Fibroblast of gingiva (primary cell): ENCODE data around the gene CRIP3.
A peak's percentile ranks its signal among the peaks of the same experiment; 100 is the strongest.
"Not testable (repeated sequence)": the region's sequence is repeated elsewhere in the genome, so short reads cannot be mapped to it uniquely, and the experiment has no call there.

Experiments used
- DNase-seq: peaks from one replicate; pipeline ENCODE4 v3.0.0-alpha.2; 2011; ENCODE audit warnings: low read depth

Gene CRIP3, protein sequence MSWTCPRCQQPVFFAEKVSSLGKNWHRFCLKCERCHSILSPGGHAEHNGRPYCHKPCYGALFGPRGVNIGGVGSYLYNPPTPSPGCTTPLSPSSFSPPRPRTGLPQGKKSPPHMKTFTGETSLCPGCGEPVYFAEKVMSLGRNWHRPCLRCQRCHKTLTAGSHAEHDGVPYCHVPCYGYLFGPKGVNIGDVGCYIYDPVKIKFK

DNA sequence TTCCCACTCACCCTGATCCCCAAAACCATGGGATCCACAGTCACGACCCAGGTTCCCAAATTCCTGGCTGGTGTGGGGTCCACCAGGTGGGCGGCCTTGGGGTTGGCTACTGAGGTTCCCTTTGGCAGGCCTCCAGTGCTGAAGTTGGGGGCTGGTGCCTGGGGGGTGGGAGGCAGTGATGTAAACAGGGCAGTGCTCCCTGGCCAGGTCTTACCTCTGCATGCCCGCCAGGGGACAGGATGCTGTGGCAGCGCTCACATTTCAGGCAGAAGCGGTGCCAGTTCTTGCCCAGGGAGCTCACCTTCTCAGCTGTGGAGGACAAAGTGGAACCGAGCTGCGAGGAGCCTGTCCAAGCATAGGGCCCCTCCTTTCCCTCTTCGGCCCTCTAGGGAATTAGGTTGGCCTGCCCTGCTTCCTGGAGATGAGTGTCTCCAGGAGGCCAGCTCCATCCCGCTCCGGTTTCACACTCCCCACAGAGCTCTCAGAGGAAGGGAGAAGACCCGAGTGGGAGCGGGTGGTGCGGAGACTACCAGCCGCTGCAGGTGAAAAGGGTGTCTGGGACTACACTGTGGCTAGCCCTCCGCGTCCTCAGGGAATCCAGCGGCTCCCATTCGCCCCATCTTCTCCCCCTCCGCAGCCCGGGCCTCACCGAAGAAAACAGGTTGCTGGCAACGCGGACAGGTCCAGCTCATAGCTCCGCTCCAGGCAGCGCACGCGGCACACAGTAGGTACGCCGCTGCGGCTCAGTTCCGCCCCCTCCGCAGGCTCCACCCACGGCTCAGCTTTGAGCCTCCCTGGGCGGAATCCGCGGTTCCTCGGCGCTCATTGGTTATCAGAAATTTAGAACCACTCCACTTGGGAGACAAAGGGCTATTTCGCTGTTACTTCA, at the start of gene CRIP3:
Gene CRIP3 (minus strand): TSS at position 726 of the 889 bp plus-strand sequence. CDS start 34 bp downstream, at position 692.
- DNase-seq: peak; percentile 45

DNA sequence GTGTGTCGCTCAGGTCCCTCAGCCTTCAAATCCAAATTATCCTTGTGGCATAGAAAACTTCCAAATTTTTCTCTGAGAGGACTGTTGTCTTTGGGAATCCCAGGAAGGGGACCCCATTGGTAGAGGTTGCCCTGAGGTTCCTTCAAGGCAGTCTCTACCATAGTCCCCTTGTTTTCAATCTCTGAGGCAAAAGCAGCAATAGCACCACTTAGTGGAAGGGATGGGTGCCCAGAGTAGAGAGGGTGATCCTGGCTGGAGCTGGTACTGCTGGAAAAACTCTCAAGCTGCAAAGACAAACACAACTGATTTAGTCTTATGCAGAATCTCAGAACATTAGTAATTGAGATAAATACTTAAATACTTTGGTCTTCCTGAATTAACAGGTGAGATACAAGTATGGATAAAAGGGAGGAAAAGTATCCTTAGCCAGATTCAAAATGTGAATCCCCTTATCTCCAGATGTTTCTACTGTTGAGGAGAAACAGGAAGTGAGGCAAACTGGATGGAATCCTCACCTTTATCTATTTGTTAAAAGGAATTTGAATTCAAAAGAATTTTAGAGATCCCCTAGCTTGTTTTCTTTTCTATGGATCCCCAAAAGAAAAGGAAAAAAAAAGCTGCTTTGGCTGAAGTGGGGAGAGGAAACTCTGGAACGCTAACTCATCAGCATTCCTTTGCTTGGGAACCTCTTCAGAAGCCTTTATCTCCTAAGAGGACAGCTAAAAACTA, 47.4 kb upstream of the CRIP3 start:
- DNase-seq: no peak

DNA sequence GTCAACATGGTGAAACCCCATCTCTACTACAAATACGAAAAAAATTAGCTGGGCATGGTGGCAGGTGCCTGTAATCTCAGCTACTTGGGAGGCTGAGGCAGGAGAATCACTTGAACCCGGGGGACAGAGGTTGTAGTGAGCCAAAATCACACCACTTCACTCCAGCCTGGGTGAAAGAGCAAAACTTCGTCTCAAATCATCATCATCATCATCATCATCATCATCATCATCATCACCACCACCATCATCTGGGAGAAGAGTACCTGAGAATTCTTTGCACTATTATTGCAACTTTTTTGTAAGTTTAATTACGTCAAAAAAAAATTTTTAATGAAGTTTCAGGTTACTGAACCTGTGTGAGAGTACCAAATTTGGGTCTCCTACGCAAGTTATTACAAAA, 43.3 kb upstream of the CRIP3 start:
- DNase-seq: not testable (repeated sequence)

DNA sequence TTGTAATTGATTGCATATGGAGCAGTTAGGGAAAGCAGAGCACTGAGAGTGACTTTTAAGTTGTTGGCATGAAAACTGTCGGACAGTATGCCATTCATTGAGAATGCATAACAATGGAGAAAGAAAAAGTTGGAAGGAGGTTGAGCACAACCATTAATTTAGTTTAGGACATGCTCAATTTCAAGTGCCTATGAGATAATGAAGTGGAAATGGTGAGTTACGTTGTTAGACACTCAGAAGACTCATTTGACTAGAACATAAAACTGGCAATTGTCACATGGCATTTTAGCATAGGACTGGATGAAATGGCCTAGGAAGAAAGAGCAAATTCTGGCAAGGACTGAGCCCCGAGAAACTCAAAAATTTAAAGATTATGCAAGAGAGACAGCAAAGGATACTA, 38.8 kb upstream of the CRIP3 start:
- no peak for DNase-seq

DNA sequence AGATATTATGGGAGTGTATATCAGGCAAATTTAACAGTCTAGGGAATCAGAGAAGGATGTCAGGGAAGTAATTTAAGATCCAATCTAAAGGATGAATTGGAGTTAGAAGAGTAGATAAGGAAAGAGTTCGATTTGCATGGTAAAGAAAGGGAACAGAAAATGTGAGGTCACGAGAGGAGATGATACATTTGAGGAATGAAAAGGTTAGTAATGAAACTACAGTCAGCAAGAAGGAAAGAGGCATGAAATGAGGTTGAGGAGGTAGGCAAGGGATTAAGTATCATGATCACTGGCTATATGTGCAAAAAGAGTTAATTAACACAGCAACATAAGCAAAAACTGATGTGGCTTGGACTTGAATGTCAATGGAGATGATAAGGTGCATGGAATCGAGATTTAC, 38.4 kb upstream of the CRIP3 start:
- no peak for DNase-seq

DNA sequence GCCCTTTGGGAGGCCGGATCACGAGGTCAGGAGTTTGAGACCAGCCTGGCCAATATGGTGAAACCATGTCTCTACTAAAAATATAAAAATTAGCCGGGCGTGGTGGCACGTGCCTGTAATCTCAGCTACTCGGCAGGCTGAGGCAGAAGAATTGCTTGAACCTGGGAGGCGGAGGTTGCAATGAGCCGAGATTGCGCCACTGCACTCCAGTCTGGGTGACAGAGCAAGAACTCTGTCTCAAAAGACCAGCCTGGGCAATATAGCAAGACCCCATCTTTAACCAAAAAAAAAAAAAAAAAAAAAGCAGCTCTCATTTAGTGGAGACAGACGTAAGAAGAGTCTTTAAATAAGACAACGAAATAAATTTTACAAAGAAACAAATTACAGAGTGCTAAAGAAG, 37.6 kb upstream of the CRIP3 start:
- not testable (repeated sequence) for DNase-seq

DNA sequence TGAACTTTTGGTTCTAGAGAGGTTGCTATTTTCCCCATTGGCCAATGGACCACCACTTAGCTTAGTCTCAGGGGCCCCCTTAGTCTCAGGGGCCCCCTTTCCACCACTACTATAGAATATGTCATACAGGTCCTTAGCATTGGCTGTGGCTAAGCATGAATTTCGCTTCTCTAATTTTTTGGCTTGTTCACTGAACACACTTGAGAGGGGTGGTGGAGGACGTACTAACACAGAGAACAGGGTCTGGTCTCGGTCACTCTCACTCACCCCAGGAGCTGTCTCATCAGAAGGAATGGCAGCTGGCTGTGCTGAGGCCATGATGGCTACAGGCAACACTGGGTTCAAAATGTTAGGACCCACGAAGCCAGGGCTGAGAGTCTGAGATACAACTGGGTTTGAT, 30.5 kb upstream of the CRIP3 start:
- no peak for DNase-seq

DNA sequence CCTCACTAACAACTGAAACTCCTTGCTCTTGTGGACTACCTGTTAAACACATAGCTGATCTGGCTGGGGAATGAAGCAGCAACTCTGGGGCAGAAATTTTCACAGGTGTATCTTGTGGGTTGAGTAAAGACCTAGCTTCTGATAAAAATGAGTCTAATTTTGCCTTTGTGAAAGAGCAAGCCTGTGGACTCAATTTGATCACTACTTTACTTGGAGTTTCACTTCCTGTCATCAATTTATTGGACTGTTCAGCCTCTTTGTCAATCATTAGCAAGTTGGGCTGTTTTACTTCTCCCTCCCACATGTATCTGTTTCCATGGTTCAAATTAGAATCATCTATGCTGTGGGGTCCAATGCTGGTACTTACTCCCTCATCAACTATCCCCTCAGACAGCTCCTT, 29.6 kb upstream of the CRIP3 start:
- no peak for DNase-seq

DNA sequence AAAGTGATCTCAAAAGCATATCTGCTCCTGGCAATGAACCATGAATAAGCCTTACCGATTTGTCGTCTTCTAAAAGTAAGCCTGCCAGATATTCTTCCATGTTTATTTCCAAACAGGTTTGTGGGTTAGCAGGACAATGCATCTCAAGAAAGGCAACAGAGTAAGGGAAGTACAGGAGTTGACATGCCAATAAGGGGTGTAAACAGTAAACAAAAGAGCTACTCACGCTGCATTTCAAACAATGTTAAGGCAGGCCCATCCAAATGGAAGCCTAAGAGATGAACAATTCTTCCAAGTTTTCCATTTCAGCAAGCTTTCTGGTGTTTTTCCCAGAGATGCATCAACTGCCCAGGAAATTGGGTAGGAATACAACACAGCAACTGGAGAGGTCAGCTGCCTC, 27.8 kb upstream of the CRIP3 start:
- DNase-seq: no peak

DNA sequence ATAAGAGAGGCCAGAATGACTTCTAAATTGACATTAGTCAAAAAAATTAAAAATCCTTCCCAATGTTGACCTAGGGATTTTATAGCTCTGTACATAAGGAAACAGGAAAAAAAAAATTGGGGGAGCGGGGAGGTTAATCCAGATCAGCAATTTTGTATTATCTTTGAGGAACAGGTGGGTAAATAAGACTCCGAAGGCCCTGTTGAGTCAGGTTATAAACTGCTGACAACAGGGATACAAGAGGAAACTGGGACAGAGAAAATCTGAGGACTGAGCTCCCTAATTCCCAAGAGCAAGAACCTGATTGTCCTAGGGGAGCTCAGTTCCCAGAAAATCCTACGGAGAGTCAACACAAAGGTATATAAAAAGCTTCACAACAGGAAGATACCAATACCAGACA, 26.8 kb upstream of the CRIP3 start:
- no peak for DNase-seq

DNA sequence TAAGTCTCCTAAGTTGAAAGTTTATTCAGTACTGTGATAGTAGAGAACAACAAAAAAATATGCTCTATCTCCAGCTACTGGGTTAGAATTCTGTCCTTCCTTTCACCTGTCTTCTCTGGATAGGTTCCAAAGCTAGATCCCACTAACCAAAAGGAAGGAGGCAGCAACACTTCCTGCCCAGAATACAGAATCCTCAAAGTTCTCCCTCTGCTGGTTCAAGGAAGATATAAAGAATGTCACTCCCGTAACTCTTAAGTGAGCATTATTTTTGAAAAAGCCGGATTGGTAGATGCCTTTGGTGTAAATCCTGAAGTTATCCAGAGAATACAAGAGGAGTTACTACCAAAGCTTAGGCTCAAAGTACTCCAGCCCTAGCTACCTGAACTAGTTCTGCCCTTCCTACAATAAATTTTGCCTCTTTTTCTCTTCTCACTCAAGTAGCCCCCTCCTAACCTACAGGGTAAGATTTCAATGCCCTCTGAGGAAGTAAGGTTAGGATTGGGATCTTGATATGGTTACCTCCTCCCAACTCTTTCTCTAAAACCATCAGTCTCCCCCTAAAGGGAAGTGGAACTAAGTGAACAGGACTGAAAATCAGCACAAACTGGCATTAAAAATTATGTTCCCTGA, 26.0 kb upstream of the CRIP3 start:
- peak; percentile 39 for DNase-seq

DNA sequence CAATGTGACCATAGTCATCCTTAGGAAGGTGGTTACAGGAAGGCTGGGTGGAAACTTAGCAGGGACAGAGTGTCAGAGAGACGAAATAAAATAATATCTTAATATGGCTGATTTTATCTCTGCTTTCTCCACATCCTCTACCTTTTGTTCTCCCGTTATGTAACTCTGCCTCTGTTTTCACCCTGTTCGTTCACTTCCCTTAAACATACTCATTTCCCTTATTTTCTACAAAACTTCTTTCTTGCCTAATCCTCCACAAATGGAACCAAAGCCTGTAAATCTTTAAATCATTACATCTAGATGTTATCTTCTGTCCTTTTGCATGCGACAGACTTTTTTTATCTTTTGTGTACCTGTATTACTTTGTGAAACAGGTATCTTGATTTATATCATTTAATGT, 23.3 kb upstream of the CRIP3 start:
- DNase-seq: no peak

DNA sequence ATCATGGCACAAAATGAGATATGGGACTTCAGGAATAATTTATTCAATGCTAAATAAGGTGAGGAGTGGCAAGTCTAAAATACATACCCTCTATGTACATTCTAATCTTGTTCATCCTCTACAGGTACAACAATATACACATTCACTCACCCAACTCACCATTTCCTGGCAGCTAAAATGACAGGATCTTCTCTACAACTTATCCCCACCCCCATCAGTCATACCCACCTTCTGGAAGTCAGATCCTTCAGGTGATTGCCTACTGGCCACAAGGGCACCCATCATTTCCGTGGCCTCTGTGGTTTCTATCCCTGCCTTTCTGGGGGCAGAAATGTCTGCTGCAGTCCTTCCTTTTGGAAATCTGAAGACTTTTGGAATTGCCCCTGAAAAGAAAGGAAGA, 22.8 kb upstream of the CRIP3 start:
- DNase-seq: no peak

DNA sequence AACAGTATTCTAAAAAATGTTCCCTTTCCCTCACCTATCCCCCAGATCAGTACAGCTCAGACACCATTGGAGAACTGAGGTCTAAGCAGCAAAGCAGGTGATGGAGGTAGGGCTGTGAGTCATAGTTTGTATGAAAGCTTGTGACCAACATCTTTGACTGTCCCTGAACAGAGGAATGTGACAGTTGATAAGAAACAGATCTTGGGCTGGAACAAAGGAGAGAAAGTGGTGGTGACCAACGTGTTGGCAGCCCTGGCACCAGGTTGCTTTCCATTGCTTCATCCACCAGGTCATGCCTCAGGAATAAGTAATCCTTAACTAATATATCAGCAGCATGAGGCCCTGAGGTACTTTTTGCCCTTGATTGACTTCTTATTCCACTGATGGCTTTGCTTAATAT, 19.9 kb upstream of the CRIP3 start:
- DNase-seq: no peak

DNA sequence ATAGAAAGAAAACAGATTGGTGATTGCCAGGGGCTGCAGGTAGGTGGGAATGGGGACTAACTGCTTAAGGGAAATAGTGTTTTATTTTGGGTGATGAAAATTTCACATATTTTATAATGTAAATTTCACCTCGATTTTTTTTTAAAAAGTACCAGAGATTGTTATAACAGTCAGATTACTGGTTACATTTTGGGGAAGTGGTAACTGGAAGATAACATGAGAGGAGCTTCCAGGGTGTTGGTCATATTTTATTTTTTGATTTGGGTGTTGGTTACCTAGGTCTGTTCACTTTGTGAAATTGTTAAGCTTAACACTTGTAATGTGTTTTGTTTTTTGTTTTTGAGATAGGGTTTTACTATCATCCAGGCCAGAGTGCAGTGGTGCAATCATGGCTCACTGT, 17.2 kb upstream of the CRIP3 start:
- DNase-seq: no peak

DNA sequence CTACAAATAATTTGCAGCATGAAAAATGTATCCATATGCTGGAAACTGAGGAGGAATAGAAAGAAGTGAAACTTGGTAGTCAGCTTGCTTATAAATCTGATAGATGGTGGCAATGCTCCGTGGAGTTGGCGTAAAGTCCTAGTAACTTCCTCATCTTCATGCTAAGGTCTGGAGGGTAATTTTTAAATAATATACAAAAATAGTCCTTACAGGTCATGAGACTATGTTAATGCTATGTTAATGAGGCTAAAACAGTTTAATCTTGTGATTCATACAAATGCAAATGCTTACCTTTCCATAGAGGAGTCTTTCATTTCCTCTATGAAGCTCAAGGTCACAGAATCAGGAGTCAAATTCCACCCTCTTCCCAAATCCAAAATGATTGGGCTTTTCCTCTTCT, 9.4 kb upstream of the CRIP3 start:
- no peak for DNase-seq

DNA sequence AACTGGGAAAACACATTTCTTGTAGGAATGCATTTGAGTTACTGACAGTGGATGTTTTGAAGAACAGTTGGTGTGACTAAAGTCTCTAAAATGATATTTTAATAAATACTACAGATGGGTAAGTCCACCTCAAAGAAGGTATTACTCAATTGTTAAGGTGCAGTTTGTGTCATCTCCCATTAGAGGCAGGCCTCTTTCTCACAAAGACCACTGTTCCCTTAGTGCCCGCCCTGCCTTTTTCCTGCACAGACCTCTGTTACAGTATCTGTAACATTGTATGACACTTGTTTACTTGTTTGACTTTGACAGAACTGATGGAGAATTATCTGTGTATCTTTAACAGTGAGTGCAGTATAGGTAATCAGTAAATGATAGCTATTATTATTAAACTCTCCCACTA, 5.2 kb upstream of the CRIP3 start:
- DNase-seq: no peak

DNA sequence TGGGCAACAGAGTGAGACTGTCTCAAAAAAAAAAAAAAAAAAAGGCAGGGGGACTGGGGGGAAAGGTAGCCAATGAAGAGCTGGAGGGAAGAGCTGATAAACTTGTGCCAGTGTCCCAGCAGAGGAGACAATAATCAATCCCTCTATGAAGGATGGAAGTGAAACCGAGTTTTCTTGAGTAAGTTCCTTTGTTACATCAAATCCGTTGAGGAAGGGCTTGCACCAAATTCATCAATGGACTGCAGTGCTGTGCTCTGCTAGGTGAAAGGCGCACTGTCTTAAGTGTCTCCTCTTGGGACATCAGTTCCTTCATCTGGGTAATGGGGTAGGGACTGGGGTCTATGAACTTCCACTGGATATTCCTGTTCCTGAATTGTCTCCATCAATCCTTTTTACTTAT, 3.0 kb upstream of the CRIP3 start:
- DNase-seq: no peak

DNA sequence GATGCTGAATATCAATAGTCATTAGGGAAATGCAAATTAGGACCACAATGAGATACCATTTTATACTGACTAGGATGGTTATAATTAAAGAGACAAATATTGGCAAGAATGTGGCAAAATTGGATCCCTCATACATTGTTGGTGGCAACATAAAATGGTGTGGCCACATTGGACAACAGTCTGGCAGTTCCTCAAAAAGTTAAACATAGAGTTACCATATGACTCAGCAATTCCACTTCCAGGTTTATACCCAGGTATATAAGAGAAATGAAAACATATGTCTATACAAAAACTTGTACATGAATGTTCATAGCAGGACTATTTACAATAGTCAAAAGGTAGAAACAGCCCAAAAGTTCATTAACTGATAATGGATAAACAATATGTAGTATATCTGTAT, 2.0 kb upstream of the CRIP3 start:
- DNase-seq: no peak

DNA sequence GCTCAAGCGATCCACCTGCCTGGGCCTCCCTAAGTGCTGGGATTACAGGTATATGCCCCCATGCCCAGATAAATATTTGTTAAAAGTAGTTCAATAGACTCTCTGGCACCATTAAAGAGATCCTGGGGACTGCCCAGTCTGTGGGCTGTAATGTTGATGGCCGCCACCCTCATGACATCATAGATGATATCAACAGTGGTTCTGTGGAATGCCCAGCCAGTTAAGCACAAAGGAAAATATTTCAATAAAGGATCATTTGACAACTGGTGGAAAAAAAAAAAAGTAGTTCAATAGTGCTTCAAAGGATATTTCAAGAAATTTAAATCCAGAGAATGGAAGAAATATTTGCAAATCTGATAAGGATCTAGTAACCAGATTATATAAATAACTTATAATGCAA, 1.5 kb upstream of the CRIP3 start:
- DNase-seq: no peak

DNA sequence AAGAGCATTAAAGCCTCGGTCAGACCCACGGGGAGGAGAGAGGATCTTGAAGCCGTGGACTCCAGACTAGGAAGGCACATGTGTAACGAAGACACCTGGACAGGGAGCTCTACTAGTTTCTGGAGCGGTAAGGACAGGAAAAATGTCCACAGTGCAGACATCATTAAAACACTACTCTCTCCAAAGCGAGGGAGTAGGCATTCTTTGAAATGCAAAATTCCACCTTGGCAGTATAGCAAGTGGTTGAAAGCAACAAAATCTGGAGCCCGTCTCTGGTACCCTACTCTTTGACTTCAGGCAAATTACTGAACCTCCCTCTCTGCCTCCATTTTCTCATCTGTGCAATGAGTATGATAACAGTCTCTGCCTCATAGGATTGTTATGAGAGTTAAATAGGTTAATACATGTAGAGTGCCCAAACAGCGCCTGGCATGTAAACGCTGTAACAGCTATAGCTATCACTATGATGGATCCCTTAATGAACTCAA, 408 bp upstream of the CRIP3 start:
- DNase-seq: no peak

DNA sequence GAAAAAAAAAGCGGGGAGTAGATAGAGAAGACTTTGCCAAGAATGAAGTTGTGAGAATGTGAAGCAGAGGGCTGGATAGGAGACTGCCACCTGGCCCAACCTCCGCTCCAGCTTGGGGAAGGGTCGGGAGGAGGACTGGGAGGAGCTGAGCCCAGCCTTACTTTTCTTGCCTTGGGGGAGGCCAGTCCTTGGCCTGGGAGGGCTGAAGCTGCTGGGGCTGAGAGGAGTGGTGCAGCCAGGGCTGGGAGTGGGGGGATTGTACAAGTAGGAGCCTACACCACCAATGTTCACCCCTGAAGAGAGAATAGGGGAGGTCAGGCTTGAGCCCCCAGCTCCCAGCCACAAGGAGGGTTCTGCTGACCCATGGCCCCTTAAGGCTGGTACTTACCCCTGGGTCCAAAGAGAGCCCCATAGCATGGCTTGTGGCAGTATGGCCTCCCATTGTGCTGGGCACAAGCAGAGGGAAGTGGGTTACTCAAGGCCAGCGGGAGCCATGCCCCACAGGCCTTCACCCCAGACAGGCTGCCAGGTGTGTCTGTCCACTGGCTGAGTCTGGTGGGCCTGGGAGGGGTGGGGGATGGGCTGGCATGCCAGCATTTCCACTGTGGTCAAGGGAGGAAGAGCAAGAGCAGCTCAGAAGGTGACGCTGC, 1.1 kb downstream of the CRIP3 start:
- DNase-seq: no peak
